ENCODE measurements around the gene HYCC1.

- TF ChIP-seq EZH2 (IDR thresholded peaks at IDR 0.05; ENCODE audit: borderline replicate concordance, insufficient read depth, low read depth, low read length, poor library complexity, severe bottlenecking) = no peak
- TF ChIP-seq, protein P1, sequence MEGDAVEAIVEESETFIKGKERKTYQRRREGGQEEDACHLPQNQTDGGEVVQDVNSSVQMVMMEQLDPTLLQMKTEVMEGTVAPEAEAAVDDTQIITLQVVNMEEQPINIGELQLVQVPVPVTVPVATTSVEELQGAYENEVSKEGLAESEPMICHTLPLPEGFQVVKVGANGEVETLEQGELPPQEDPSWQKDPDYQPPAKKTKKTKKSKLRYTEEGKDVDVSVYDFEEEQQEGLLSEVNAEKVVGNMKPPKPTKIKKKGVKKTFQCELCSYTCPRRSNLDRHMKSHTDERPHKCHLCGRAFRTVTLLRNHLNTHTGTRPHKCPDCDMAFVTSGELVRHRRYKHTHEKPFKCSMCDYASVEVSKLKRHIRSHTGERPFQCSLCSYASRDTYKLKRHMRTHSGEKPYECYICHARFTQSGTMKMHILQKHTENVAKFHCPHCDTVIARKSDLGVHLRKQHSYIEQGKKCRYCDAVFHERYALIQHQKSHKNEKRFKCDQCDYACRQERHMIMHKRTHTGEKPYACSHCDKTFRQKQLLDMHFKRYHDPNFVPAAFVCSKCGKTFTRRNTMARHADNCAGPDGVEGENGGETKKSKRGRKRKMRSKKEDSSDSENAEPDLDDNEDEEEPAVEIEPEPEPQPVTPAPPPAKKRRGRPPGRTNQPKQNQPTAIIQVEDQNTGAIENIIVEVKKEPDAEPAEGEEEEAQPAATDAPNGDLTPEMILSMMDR (IDR thresholded peaks at IDR 0.05) = no peak
These were observed 23.4 kb downstream of the HYCC1 start for GRCh38 chr7:22990588-22990949.

Data from B cell (primary cell).